ENCODE results near the gene MILR1.
"Not testable (repeated sequence)": the region's sequence is repeated elsewhere in the genome, so short reads cannot be mapped to it uniquely, and the experiment has no call there.

The MILR1 gene, protein sequence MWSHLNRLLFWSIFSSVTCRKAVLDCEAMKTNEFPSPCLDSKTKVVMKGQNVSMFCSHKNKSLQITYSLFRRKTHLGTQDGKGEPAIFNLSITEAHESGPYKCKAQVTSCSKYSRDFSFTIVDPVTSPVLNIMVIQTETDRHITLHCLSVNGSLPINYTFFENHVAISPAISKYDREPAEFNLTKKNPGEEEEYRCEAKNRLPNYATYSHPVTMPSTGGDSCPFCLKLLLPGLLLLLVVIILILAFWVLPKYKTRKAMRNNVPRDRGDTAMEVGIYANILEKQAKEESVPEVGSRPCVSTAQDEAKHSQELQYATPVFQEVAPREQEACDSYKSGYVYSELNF

DNA sequence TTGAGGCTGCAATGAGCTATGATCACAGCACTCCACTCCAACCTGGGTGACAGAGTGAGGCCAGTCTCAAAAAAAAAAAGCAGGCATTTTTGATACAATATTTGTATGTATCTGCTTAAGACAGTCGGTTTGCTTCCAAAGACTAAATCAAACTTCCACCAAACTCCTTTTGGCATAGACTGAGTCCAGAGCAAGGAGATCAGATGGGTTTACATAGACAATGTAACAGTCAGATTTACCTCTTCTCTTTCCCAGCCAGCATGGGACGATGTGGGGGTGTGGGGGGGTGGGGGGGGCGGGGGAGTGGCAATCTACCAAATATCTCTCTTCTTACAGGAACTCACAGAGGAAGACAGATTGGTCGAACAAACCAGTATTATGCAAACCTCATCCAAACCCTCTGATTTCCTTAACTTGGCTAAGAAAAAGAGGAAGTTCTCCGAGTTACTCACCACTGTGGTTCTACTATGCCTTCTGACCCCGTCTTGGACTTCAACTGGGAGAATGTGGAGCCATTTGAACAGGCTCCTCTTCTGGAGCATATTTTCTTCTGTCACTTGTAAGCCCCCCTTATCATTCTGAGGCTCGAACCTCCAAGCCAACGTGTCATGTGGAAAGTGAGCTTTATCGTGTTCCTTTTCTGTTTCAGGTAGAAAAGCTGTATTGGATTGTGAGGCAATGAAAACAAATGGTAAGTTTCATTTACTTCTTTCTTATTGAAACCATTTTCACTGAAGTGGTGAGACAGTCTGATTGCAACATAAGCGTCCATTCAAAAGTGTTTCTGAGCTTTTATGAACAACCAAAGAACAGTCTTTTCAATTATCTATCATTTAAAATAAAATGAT, at the start of gene MILR1:
MILR1 (plus strand) TSS at position 451 of the 848 bp plus-strand sequence; CDS start at position 505, 54 bp downstream.
- DNase-seq: peak; percentile 100

DNA sequence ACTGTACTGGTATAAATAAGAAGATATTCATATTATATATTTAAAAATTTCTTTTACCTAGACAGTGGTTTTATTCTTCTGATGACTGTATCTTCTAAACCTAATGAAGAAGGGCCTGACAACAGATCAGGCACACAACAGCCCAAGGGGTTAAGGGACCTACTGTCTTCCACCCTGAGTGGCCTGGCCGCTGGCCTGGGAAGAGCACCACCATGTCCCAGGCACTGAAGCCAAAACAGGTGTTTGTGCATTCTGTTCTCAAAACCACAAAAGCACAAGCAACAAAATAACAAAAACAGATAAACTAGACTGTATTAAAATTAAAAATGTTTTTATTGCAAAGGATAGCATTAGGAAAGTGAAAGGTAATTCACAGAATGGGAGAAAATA, 49.2 kb upstream of the MILR1 start:
- DNase-seq: no peak

DNA sequence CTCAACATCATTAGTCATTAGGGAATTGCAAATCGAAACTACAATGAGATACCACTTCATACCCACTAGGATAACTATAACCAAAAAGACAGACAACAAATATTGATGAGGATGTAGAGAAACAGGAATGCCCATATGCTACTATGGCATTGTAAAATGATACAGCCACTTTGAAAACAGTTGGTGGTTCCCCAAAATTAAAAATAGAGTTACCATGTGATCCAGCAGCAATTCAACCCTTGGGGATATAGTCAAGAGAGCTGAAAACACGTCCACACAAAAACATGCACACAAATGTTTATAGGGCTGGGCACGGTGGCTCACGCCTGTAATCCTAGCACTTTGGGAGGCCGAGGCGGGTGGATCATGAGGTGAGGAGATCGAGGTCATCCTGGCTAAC, 48.3 kb upstream of the MILR1 start:
- DNase-seq: peak; percentile 76

DNA sequence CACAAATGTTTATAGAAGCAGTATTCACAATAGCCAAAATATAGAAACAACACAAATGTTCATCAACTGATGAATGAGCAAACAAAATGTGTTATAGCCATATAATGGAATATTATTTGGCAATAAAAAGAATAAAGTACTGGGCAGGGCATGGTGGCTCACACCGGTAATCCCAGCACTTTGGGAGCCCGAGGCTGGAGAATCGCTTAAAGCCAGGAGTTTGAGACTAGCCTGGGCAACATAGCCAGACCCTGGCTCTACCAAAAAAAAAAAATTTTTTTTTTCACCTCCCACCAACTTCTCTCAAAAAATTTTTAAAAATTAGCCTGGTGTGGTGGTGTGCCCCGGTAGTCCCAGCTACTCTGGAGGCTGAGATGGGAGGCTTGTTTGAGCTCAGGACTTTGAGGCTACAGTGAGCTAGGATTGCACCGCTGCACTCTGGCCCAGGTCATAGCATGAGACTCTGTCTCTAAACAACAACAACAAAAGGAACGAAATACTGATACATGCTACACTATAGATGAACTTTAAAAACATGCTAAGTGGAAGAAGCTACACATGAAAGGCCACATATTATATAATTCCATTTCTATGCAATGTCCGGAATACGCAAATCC, 47.6 kb upstream of the MILR1 start:
- no peak for DNase-seq

DNA sequence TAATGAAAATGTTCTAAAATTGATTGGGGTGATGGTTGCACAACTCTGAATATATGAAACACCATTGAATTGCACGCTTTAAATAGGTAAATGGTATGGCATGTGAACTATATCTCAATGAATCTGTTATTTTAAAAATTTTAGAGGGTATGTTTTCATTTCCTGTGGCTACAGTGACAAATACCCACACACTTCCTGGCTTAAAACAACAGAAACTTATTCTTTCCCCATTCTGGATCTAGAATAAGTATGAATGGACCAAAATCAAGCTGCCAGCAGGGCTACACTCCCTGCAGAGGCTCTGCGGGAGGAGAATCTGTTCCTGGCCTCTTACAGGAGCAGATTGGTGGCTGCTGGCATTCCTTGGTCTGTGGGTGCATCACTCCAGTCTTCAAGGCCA, 47.0 kb upstream of the MILR1 start:
- DNase-seq: peak; percentile 60

DNA sequence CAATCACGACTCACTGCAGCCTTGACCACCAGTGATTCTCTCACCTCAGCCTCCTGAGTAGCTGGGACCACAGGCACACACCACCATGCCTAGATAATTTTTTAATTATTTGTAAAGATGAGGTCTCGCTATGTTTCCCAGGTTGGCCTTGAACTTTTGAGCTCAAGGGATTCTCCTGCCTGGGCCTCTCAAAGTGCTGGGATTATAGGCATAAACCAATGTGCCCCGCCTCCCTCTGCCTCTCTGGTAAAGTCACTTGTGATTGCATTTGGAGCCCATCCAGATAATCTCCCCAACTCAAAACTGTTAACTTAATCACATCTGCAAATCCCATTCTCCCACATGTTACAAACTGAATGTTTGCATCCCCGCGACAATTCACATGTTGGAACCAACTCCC, 46.4 kb upstream of the MILR1 start:
- DNase-seq: no peak

DNA sequence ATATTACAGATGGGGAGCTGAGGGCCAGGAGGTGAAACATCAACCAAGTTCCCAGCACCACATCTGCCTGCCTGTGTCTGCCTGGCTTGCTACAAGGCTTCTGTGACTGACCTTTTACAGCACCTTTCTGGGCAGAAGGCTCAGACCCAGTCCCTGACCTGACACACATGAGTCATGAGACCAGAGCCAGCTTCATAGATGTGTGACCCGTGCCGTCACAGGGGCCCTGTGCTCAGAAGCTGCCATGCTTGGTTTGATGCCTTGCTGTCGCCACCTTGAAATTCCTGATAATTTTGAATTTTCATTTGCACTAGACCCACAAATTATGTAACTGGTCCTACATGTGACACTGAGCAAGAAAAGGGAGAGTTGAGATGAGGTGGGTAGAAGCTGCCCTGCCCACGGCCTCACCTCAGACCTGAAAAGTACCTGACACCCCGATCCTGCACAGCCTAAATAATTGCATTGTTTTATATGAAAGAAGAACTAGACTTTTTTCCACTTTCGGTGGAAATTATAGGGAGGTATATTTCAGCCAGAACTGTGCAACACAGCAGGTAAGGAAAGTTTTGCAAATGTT, 44.9 kb upstream of the MILR1 start:
- DNase-seq: no peak

DNA sequence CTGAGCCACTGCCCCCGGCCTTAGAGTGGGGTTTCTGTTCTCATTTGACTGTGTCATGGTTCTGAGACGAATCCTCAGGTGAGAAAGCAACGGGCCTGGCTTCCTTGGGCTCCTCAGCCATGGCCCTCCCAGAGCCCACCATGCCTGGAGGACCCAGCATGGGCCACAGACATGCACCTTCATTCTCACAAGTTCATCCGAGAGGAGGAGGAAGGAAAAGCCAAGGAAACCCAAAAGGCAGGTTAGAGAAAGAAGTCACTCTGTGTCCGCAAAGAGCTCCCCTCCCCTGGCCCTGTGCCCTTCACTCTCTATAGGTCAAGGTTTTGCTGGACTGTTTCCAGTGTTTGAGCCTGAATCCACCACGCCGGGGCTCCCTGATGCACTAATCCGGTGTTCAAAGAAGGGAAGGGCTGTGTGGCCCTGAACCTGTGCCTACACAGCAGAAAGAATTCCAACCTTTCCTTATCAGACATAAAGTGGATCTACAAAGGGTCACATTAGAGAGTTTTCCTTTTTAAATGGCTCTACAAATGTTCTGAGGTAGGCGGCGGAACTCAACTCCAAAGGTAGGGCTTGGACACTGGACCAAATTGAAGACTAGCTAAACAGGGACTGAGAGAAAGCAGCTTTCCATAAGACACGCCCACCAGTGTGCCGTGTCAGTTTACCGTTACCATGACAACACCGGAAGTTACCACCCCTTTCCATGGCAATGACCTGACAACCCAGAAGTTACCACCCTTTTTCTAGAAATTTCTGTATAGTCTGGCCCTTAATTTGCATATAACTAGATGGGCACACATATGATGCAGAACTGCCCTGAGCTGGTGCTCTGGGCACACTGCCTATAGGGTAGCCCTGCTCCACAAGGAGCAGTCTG, 42.4 kb upstream of the MILR1 start:
- DNase-seq: peak; percentile 72

DNA sequence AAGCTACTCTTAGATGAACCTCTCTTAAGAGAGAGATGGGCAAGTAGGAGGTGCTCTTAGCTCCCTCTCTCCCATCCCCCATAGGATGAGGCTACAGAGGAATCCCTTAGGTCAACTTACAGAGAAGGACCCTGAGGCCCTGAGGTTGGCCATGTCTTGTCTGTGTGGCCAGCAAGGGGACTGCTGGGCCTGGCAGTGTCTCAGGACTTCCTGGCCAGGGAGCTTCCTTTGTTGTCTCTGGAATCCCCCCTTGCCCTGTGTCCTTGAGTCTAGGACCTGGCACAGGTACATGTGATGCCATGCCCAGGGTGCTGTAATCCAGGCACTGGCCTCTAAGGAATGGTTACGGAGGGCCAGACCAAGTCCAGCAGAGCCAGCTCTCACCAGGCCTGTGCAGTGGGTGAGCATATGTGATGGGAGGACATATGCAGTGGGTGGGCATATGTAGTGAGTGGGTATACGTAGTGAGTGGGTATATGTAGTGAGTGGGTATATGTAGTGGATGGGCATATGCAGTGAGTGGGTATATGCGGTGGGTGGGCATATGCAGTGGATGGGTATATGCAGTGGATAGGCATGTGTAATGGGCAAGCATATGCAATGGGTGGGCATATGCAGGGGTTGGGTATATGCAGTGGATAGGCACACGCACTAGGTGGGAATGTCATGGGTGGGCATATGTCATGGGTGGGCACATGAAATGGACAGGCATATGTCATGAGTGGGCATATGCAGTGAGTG, 38.0 kb upstream of the MILR1 start:
- no peak for DNase-seq

DNA sequence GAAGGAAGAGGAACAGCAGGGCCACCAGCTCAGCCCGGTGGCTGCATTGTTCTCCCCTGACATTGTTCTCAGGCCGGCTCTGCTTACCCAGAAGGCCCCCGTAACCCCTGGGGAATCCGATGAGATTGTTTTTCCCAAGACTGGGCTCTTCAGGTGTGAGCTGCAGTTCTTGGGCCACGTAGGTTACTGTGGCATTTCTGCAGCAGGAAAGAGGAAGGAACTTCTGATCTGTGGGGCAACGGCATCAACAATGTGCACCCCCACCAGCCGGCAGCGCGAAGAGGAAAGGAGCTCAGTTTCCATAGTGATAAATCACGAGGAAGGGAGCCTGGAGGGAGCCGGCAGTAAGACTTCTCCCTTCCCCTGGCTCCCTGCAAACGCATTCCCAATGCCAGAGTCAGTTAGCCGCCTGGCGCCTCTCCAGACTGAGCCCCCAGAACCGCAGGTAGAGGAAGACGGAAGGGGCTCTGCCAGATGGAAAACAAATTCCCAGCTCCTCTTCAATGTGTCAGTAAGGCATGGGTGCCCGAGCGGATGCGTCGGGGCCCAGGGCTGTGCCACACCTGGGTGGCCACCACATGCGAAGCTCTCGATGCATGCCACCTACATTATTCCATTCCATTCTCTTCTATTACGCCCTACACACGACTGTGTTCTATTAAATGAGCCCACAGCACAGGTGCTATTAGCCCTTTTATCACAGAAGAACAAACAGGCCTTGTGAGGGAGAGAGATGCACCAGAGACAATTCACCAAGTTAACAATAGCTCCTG, 36.7 kb upstream of the MILR1 start:
- peak; percentile 90 for DNase-seq

DNA sequence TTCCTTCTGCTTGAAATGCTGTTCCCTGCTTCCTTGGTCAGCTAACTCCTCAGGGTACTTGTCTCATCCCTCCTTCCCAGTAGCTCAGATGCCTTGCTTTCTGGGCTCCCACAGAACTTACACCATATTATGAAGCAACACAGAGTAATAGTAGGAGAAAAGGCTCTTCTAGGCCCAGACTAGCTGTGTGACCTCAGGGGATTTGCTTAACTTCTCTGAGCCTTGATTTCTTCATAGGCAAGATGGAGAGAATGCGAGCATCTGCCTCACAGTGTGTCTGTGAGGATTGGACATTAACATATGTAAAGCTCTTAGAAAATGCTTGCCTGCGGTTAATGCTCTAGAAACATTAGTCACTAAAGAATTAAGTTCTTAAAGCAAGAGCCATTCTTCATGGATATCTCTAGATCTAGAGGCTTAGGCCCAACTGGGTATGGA, 36.0 kb upstream of the MILR1 start:
- no peak for DNase-seq

DNA sequence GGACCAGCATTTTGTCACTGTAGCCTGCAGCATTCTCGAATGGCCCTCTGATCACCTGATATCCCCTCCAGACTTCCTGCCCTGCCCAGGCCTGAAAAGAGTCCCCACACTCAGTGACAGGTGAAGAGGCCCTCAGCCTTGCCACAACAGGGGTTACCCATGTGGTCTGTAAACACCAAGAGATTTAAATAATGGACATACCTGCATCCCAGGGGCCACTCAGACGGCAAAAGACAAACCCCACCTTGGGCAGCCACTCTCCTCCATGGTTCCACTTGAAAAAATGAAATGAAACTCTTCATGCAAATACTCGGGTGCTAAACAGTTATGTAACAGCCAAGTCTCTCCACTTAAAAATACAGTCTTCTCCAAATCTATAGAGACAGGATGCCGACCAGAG, 35.4 kb upstream of the MILR1 start:
- DNase-seq: peak; percentile 80

DNA sequence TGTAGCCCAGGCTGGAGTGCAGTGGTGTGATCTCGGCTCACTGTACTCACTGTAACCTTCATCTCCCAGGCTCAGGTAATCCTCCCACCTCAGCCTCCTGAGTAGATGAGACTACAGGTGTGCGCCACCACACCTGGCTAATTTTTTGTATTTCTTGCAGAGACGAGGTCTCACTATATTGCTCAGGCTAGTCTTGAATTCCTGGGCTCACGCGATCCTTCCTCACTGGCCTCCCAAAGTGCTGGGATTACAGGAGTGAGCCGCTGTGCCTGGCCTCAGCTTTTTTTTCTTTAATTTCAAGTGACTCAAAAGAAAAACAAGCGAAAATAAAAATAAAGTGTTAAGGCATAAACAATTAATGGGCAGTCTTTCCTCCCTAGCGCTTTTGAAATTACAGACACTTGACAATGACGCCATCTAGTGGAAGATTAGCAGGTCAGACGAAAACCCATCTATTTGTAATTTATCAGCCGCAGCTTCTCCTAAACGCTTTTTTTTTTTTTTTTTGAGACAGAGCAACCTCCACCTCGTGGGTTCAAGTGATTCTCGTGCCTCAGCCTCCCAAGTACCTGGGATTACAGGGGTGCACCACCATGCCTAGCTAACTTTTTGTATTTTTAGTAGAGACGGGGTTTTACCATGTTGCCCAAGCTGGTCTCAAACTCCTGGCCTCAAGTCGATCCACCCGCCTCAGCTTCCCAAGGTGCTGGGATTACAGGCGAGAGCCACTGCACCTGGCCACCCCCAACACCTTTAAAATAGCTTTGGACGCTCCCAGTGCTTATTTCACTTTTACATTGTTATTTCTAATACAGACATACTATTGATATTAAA, 30.2 kb upstream of the MILR1 start:
- peak; percentile 71 for DNase-seq

DNA sequence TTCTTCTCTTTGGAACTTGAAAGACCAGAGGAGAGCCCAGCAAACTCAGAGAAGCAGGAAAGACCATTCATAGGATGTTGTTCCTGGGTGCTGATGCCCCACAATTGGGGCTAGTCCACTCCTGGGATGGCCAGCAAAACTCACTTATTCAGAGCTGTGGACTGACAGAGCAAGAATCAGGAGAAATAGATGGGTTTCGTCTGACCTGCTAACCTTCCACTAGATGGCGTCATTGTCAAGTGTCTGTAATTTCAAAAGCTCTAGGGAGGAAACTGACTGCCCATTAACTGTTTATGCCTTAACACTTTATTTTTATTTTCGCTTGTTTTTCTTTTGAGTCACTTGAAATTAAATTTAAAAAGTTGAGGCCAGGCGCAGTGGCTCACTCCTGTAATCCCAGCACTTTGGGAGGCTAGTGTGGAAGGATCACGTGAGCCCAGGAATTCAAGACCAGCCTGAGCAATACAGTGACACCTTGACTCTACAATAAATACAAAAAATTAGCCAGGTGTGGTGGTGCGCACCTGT, 28.7 kb upstream of the MILR1 start:
- DNase-seq: peak; percentile 77

DNA sequence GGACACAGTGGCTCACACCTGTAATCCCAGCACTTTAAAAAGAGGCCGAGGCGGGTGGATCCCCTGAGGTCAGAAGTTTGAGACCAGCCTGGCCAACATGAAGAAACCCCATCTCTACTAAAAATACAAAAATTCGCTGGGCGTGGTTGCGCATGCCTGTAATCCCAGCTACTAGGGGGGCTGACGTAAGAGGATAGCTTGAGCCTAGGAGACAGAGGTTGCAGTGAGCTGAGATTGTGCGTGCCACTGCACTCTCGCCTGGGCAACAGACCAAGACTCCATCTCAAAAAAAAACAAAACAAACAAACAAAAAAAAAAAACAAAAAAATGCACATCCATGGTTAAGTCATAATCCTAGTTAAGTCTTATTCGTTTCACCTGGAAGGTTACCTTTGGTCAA, 26.8 kb upstream of the MILR1 start:
- not testable (repeated sequence) for DNase-seq

DNA sequence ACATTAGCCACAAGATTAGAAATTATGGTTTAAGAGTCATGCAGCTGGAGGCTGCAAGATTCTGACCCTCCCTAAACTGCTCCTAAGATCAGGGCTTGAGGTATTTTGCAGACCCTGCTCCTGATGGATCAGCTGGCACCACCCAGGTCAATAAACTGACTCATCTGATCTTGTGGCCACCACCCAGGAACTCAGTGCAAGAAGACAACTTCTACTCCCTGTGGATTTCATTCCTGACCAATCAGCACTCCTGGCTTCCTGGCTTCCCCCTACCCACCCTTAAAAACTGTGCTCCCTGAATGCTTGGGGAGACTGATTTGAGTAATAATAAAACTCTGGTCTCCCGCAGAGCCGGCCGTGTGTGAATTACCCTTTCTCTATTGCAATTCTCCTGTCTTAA, 25.0 kb upstream of the MILR1 start:
- no peak for DNase-seq

DNA sequence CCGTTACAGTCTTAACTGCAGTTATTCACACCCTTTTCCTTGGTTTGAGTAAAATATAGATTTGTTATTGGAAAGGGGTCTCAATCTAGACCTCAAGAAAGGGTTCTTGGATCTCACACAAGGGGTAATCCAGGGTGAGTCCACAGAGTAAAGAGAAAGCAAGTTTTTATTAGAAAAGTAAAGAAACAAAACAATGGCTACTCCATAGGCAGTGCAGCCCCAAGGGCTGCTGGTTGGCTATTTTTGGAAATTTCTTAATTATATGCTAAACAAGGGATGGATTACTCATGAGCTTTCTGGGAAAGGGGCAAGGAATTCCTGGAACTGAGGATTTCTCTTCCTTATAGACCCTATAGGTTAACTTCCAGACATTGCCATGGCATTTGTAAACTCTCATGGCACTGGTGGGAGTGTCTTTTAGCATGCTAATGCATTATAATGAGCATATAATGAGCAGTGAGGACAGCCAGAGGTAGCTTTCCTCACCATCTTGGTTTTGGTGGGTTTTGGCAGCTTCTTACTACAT, 24.5 kb upstream of the MILR1 start:
- peak; percentile 33 for DNase-seq

DNA sequence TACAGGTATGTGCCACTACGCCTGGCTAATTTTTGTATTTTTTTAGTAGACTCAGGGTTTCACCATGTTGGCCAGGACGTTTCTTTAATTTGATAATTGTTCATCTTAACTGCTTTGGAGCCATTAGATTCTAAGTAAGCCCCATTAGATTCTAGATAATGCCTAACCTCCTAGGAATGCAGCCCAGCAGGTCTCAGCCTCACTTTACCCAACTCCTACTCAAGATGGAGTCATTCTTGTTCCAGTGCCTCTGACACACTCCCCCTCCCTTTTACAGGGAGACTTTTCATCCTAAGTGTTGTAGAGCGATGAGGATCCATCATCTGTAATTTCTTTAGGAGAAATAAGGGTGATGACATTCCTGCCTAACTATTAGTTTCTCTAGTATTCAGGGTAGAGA, 23.7 kb upstream of the MILR1 start:
- no peak for DNase-seq

DNA sequence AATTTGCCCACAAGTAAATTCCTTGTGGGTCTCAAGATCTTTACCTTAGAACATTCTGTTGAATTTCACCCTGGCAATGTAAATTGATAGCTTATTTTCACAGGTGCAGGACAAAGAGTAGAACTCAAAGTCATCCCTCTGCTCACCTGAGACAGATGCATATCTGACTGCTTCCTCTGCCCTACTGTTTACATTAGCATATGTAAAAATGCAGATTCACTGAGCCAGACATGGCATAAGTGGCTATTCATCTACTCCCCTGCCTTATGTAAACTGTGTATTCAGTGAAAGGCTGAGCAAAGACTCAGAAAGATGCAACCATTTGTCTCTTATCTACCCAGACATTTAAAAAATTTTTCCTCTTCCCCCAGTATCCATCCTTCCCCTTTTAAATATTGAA, 22.3 kb upstream of the MILR1 start:
- no peak for DNase-seq
